Islet of Langerhans (tissue), 1 donor: ENCODE data around the gene RPH3AL.

Experiments used
- FAIRE-seq: peaks from one replicate; lab custom pipeline; 2011; peaks lifted over from hg19 to GRCh38; lab: Jason Lieb, UNC

RPH3AL gene

GRCh38 chr17:353213-353837 is 718 bp upstream of the RPH3AL start:
- peak; percentile 98 for FAIRE-seq

- no peak for FAIRE-seq
Measured at GRCh38 chr17:351875-352420, 659 bp downstream of the RPH3AL start.

DNA sequence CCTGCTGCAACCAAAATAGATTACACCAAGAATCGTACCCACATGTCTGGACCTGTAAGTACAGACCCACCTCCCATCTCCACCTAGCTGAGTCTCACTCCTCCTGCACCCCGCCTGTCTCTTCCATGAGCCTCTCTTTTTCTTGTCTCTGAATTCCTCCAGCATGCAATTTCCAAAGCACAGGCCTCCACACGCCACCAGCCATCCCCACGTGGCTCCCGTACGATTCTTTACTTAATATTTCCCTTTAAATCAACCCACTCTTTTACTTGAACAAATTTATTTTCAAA is 1.2 kb downstream of the RPH3AL start:
- no peak for FAIRE-seq

DNA sequence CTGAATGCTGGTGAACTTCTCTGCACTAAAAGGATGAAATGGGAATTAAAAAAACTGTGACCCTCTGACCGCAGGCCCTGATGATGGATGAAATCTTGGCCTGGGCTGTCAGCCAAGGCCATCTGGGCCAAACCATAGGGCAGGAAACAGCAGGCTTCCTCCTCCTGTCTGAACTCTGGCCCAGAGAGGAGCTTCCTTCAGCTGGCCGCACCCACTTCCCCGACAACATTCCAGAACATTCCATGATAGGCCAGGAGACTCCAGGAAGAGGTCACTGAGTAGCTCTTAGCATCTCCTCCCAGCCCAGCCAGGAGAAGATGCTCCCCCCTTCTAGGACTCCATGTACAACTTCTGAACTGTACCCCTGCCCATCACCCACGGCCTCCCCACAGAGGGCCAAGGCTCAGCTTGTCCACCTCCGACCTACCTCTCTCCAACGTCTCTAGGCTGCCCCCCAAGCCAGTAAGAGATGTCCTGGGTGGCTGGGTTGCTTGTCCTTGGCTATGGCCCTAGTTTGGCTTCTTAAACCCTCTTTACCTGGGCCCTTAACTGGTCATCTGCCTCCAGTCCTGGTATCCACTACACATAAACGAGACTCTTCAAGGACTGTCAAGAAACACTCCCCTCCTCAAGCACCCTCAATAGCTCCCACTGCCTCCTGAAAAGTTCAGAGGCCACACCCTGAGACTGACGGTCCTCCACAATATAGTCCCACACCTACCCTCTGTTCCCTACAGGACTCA is 1.7 kb downstream of the RPH3AL start:
- FAIRE-seq: peak; percentile 38

DNA sequence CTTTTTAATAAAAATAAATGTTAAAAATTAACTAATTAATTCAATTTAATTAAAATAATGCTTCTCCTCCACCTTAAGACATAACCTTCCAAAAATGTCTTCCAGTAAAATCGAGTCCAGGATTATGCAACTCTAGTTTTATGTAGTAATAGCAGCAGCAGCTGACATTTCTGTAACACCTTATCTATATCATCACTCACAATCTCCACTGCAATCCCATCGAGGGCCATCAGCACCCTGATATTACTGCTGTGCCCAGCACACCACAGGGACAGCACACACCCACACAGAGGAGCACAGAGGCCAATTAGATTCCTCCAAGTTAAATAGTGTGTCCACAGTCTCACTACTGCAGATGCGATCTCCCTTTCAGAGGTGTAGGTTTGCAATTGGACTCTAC is 2.9 kb downstream of the RPH3AL start:
- FAIRE-seq: no peak

GRCh38 chr17:348692-349425 is 3.7 kb downstream of the RPH3AL start:
- FAIRE-seq: peak; percentile 55

DNA sequence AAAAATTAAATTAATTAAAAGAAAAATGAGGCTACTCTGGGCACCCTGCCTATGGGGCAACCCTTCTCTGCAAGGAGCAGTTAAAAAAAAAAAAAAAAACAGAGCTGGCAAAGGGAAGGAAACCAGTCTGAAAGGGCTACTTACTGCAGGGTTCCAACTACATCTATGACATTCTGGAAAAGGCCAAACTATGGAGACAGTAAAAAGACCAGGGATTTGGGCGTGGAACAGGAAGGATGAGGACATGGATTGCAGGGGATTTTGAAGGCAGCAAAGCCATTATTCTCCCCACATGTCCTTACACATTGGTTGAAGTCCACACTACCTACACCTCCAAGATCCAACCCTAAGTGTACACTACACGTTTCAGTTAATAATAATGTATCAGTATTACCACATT is 4.6 kb downstream of the RPH3AL start:
- no peak for FAIRE-seq

GRCh38 chr17:347309-347899 is 5.2 kb downstream of the RPH3AL start:
- FAIRE-seq: no peak

- no peak for FAIRE-seq
Measured at GRCh38 chr17:345992-346785, 6.4 kb downstream of the RPH3AL start.

- FAIRE-seq: no peak
Measured at GRCh38 chr17:345261-345660, 7.3 kb downstream of the RPH3AL start.

GRCh38 chr17:343875-344752 is 8.5 kb downstream of the RPH3AL start:
- no peak for FAIRE-seq

DNA sequence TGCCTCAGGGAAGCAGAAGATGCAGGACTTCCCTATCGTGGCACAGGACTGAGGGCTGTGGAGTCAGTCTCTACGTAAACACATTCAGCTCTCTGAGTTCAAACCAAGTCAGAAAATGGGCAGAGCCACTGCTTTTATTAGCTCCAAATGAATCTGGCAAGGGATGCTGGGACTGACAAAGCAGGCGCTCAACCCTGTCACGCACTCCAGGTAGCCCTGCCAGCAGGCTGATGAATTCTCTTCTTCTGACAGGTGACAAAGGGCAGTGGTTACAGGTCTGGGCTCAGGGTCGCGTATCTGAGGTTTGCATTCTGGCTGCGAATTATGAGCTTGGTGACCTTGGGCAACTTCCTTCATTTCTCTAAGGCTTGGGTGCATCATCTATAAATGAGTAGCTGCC is 9.4 kb downstream of the RPH3AL start:
- no peak for FAIRE-seq

- no peak for FAIRE-seq
Measured at GRCh38 chr17:340074-340473, 12.5 kb downstream of the RPH3AL start.

DNA sequence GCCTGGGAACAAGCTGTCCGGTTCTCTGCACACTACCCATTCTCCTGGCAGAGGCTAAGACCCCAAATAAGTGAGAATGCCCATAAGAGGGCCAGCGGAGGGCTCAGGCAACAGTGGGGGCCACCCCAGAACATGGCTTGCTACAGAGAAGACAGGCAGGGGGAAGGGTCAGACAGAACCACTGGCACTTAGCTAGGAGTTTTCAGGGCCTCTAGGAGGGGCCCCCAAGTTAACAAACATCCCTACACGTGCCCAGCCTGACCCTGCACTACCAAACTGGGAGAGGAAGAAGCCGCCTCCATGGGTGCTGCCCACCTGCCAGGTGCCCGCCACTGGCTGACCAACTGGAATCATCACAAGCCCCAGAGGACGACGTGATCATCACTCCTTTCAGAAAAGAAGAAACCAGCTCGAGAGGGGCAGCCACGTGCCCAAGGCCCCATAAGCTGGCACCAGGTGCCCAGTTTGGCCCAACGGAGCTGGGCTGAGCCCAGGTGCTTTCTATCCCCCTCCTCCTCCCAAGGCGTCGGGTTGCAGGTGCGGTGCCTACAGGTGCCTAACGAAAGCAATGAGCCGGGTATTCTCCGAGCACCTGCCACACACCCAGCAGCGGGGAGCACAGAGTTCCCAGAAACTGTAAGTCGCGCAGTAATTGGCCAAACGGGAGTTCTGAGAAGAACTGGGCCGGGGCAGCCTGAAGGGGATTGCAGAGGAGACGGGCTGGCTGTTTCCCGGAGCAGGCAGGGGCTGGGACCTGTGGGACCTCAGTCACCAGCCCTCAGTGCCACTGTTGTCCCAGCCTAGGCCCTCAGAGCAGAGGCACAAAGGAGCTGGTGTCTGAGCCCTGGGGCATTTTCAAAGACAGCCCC is 13.2 kb downstream of the RPH3AL start:
- peak; percentile 24 for FAIRE-seq

DNA sequence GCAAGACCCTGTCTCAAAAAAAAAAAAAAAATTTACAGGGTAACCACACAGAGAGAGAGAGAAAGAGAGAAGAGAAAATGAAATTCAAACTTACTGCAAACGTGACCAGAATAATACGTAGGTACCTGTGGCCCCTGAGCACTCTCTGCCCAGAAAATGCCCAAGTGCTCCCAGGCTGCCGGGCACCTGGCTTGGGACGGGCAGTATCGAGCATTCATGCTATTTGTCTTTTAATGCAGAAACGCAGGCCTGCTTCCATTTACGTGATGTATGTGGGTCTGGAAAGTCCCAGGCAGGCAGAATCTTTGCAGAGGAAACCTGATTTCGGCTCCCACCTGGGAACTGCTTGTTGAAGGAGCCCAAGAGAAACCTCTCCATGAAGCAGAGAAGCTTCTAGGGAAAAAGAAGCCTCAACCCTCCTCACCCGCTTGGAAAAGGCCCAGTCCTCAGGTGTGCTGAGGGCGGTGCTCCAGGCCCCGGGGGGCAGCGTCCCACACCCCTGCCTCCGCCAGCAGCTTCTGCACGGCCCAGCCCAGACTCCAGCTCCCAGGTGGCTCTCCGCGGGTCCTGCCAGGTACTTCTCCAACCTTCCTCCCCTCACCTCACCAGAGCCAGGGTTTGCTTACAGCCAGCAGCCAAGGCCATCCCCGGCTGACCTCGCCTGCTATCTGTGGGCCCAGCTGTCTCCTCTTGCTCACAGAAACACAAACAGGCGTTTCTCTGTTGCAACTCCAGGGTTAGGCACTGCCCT is 14.0 kb downstream of the RPH3AL start:
- FAIRE-seq: no peak

GRCh38 chr17:337866-338265 is 14.7 kb downstream of the RPH3AL start:
- no peak for FAIRE-seq

- no peak for FAIRE-seq
Measured at GRCh38 chr17:337453-337852, 15.2 kb downstream of the RPH3AL start.

DNA sequence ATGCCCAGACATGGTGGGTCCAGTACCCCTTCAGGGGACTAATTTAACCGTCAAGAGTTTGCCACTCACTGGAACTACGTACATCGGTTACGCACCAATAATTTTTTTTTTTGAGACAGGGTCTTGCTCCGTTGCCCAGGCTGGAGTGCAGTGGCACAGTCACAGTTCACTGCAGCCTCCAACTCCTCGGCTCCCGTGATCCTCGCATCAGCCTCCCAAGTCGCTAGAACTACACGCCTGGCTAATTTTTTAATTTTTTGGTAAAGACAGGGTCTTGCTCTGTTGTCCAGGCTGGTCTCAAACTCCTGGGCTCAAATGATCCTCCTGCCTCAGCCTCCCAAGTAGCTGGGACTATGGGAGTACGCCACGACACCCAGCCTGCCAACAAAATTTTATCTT is 15.6 kb downstream of the RPH3AL start:
- FAIRE-seq: no peak
